ENCODE data around the gene KDM7A.

GRCh38 chr7:140190588-140190987 lies 13.8 kb upstream of the KDM7A start:
- TF ChIP-seq, protein P1, sequence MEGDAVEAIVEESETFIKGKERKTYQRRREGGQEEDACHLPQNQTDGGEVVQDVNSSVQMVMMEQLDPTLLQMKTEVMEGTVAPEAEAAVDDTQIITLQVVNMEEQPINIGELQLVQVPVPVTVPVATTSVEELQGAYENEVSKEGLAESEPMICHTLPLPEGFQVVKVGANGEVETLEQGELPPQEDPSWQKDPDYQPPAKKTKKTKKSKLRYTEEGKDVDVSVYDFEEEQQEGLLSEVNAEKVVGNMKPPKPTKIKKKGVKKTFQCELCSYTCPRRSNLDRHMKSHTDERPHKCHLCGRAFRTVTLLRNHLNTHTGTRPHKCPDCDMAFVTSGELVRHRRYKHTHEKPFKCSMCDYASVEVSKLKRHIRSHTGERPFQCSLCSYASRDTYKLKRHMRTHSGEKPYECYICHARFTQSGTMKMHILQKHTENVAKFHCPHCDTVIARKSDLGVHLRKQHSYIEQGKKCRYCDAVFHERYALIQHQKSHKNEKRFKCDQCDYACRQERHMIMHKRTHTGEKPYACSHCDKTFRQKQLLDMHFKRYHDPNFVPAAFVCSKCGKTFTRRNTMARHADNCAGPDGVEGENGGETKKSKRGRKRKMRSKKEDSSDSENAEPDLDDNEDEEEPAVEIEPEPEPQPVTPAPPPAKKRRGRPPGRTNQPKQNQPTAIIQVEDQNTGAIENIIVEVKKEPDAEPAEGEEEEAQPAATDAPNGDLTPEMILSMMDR (conservative IDR thresholded peaks at IDR 0.05; ENCODE audit: low read length) = no peak
- TF ChIP-seq EZH2phosphoT487 (IDR thresholded peaks at IDR 0.05; ENCODE audit: borderline replicate concordance, low read depth, low read length) = no peak

All from OCI-LY7 (cell line).